ENCODE results near the gene GABARAPL2. TPM values are rescaled to one million over a fixed set of nuclear protein-coding genes. Genes with fewer than 3 reads are reported as not detected.
A peak's percentile ranks its signal among the peaks of the same experiment; 100 is the strongest.
"Not testable (repeated sequence)": the region's sequence is repeated elsewhere in the genome, so short reads cannot be mapped to it uniquely, and the experiment has no call there.

The GABARAPL2 gene
- total RNA-seq, result 245 TPM
- long read RNA-seq, transcript GABARAPL2-201 (4 exons, 1,002 nt), result major isoform, 315 of 317 reads
- long read RNA-seq, partial matches to known transcripts, result 0 of 317 reads
- long read RNA-seq, other reads (novel, unspliced or antisense), result 1 of 317 reads

- DNase-seq, result peak; percentile 92
- intact Hi-C loops (cut with micrococcal nuclease), result no loop called here
- ATAC-seq, result peak; percentile 94
These were observed at the start of gene GABARAPL2 for GRCh38 chr16:75566040-75566757. Gene GABARAPL2 (plus strand): TSS chr16:75566379. CDS start chr16:75566487, 108 bp downstream.

DNA sequence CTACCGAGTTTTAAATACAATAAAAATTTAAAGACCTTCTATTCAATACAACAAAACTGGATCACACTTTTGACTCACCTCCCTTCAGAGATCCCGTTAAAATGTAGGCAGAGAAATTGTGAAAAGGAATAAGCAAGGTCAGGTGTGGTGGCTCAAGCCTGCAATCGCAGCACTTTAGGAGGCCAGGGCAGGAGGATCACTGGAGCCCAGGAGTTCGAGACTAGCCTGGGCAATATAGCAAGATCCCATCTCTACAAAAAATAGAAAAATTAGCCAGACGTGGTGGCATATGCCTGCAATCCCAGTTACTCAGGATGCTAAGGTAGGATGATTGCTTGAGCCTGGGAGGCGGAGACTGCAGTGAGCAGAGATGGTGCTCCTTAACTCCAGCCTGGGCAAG is 47.0 kb upstream of the GABARAPL2 start:
- ATAC-seq (no peak), DNase-seq (no peak)
- intact Hi-C loops (cut with micrococcal nuclease), result no loop called here

DNA sequence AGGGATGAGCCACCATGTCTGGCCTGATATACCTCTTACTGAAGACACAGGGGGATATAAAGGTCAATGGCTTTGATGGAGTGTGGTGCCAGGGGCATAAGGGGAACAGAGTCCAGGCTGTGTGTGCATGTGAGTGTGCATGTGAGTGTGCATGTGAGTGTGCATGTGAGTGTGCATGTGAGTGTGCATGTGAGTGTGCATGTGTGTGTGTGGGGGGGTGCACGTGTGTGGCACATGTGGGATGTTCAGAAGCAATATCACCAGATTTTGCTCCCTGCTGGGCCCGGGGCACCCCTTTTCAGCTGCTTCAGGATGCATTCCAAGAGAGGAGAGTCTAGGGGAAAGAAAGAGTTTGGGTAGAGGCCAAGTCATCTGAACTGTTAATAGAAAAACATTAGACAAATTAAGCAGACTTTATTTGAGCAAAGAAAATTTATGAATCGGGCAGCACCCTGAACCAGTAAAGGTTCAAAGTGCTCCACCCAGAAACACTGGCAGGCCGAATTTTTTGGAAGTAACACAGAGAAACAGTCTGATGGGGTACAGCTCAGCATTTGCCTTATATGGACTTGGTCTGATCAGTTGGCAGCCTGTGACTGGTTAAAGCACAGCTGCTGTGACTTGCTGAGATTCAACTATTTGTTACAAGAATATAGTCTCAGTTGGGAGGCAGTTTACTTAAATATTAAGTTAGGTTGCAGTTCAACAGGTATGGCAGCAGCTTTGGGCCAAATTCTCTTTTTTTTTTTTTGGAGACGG is 40.0 kb upstream of the GABARAPL2 start:
- intact Hi-C loops (cut with micrococcal nuclease), result no loop called here
- DNase-seq (no peak), ATAC-seq (no peak)

DNA sequence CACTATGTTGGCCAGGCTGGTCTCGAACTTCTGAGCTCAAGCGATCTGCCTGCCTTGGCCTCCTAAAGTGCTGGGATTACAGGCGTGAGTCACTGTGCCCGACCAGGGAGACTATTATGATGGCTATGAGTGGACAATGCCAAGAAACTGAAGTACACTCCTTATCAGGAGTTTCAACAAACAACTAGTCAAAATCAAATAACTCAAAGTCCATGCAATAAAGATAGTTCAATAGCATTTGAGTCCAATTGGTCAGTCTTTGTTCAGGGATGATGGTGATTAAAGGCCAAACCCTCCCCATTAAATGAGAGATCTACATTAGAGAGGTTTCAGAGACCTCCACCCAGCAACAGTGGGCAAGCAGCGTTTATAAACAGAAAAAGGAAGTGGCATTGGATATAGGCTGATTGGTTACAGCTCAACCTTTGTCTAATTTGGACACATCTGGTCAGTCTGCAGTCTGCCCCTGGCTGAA is 38.3 kb upstream of the GABARAPL2 start:
- no peak for DNase-seq
- ATAC-seq, result no peak
- intact Hi-C loops (cut with micrococcal nuclease), result no loop called here

GRCh38 chr16:75529056-75529905 is 36.9 kb upstream of the GABARAPL2 start:
- ATAC-seq, result no peak
- intact Hi-C loops (cut with micrococcal nuclease), result no loop called here
- DNase-seq, result no peak

- ATAC-seq, result no peak
- no peak for DNase-seq
These were observed 36.2 kb upstream of the GABARAPL2 start for GRCh38 chr16:75529959-75530358.

GRCh38 chr16:75532142-75532765 is 33.9 kb upstream of the GABARAPL2 start:
- ATAC-seq (no peak), DNase-seq (no peak)
- intact Hi-C loops (cut with micrococcal nuclease), result no loop called here

More at GRCh38 chr16:75529959-75530358, 36.2 kb upstream of the GABARAPL2 start:
- intact Hi-C loops (cut with micrococcal nuclease), result no loop called here

DNA sequence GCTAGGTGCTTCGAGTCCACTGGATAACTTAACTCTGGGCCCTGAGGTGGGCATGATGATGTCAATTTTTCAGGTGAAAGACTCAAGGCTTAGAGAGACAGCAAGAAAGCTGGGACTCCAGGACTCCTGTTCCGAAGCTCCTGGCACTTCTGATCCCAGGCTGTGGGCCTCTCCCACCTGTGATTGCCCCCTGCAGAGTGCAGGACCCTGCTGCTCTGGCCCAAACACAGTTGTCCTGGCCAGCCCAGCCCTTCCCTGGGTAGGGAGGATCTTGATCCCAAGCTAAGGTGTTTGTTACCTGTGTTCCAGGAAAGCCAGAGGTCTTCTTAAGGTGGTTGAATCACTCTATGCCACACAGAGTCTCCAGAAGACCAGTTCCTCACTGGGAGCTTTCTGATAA is 33.4 kb upstream of the GABARAPL2 start:
- DNase-seq, result no peak
- intact Hi-C loops (cut with micrococcal nuclease), result no loop called here
- no peak for ATAC-seq

- intact Hi-C loops (cut with micrococcal nuclease), result no loop called here
- DNase-seq (no peak), ATAC-seq (no peak)
These were observed 31.5 kb upstream of the GABARAPL2 start for GRCh38 chr16:75534560-75535205.

GRCh38 chr16:75535211-75535843 is 30.9 kb upstream of the GABARAPL2 start:
- DNase-seq (no peak), ATAC-seq (no peak)
- intact Hi-C loops (cut with micrococcal nuclease), result no loop called here

GRCh38 chr16:75535901-75536300 is 30.3 kb upstream of the GABARAPL2 start, which contains the start of gene CHST5:
Gene CHST5 (minus strand): TSS chr16:75536108. CDS start chr16:75530384, 5,724 bp downstream.
- intact Hi-C loops (cut with micrococcal nuclease), result no loop called here
- ATAC-seq, result no peak
- DNase-seq, result no peak

GRCh38 chr16:75537776-75538175 is 28.4 kb upstream of the GABARAPL2 start:
- ATAC-seq (no peak), DNase-seq (no peak)
- intact Hi-C loops (cut with micrococcal nuclease), result no loop called here

DNA sequence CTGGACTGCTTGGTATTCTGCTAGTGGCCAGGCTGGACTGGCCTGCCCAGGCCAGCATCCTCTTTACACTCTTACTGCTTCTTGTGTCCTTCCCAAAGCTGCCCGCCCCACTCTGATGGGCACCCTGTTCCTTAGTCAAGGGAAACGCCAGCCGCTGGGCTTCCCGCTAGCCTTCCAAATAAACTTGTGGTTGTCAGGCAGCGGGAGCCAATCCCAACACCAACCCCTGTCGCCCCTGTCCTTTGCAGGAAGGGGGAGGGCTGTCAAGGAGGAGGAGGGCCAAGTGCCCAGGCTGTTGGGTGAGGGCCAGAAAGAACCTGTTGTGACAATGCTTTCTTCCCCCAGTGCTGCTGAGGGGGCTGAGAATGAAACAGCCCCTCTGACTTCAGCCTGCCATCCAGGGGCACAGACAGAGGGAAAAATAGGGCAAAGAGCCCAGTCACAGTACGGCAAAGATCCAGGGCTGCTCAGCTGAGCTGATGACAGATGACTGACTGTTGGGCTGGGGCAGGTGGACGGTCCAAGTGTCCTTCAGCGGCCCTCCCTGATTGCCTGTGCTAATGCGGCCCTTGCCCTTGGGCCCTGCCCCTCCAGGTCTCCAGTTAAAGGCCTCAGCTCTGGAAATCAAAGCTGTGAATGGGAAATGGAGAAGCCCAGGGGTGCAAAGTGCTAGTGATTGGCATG is 27.2 kb upstream of the GABARAPL2 start:
- ATAC-seq (peak; percentile 95), DNase-seq (peak; percentile 60)
- intact Hi-C loops (cut with micrococcal nuclease), result not testable (repeated sequence)

GRCh38 chr16:75541236-75541635 is 24.9 kb upstream of the GABARAPL2 start:
- ATAC-seq (no peak), DNase-seq (no peak)
- intact Hi-C loops (cut with micrococcal nuclease), result no loop called here

GRCh38 chr16:75542462-75542861 is 23.7 kb upstream of the GABARAPL2 start:
- ATAC-seq; DNase-seq; intact Hi-C loops (cut with micrococcal nuclease): not testable (repeated sequence)

DNA sequence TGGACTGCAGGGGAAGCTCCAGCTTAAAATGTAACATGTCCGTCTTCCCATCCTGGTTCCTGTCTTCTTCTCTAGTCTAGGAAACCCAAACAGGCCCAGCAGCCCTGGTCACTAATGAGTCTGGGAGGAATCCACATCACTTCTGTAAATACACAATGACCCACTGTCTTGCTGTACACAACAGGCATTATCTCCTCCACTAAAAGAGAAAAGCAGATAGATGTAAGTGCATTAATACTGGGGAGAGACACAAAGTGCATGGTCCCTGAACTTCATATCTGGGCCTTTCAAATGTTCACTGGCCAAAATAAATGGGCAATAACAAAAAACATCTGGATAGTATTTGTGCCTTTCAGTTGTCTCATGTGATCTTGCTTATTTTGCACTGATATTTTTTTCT is 20.3 kb upstream of the GABARAPL2 start:
- not testable (repeated sequence) for ATAC-seq

GRCh38 chr16:75546293-75546692 is 19.9 kb upstream of the GABARAPL2 start:
- DNase-seq (no peak), ATAC-seq (no peak)
- intact Hi-C loops (cut with micrococcal nuclease), result no loop called here

More for the DNA sequence above, 20.3 kb upstream of the GABARAPL2 start:
- DNase-seq; intact Hi-C loops (cut with micrococcal nuclease): not testable (repeated sequence)
